ENCODE results near the gene MYH9.
A peak's percentile ranks its signal among the peaks of the same experiment; 100 is the strongest.

Gene MYH9

DNA sequence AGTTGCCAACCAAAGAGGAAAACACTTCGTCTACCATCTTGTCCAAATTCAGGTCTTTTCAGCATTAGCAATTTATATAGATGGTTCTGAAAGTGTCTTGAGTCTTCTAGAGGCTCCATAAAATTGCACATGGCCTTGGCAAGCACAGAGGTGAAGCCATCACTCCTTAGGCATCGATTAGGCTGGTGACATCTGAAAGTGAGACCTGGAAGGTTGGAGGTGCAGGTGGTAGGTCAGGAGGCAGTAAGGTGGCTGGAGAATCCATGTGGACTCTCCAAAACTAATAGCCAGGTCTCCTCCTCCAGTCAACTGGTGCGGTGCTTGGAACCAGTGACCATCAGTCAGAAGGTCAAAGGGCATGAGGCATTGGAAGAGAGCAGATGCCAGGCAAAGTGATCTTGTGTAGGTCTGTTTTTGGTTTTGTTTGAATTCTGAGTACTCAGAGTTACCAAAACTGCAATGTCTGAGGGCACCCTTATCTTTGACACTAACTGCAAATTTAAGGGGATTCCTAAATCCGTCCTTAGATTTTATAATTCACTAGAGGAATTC is 141.9 kb downstream of the MYH9 start:
- DNase-seq (ENCODE audit: low spot score): no peak

DNA sequence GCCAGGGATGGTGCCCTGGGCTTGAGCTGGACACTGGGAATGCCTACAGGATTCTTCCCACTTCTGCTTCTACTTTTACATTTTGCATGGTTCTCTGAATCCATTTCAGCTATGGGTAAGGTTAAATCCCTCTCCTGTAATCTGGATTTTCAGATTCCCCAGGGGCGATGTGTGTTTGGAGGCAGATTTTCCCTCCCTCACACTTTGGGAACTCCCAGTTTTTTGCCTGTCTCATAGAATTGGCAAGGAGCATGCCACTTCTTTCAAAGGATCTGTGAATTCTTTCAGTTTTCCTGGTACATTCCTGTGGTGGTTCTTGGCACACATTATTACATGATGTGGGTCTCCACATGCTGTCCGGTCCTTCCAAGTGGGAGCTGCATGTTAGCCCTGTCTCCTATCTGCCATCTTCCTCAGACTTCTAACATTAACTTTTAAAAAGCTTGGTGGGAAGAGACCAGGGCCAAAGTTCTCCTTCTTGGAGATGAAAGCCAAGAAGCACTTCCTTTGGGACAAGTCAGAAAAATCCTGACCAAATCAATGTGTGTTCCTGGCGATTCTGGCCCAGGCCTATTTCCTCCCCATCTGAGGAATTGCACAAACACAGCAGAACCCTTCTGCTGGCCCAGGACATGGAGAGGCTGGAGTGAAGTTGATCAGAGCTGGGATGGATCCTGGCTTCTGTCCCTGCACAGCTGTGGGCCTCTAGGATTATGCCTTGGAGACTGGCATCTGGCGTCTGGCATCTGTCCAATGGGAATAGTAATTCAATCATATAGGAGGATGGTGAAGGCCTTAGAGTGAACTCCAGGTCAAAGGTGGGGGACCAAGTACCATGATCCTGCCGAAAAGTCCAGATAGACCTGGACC is 143.0 kb downstream of the MYH9 start:
- DNase-seq (ENCODE audit: low spot score): no peak

DNA sequence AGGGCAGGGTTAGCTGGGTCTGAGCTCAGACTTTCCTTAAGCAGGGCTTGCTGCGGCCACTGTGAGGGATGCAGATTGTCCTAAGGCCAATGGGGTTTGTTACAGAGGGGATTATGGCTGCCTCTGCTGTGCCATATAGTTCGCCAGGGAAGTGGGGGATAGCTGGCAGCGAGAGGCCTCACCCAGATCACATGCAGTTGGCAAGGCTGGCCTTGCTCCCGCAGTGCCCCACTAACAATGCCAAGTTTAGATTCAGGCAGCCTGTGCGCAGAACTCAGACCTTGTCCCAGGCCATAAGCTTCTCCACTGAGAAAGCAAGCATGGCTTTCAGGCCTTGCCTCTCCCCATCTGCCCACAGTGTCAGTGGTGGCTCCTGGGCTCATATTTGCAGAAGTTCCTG is 143.8 kb downstream of the MYH9 start:
- DNase-seq (ENCODE audit: low spot score): no peak

DNA sequence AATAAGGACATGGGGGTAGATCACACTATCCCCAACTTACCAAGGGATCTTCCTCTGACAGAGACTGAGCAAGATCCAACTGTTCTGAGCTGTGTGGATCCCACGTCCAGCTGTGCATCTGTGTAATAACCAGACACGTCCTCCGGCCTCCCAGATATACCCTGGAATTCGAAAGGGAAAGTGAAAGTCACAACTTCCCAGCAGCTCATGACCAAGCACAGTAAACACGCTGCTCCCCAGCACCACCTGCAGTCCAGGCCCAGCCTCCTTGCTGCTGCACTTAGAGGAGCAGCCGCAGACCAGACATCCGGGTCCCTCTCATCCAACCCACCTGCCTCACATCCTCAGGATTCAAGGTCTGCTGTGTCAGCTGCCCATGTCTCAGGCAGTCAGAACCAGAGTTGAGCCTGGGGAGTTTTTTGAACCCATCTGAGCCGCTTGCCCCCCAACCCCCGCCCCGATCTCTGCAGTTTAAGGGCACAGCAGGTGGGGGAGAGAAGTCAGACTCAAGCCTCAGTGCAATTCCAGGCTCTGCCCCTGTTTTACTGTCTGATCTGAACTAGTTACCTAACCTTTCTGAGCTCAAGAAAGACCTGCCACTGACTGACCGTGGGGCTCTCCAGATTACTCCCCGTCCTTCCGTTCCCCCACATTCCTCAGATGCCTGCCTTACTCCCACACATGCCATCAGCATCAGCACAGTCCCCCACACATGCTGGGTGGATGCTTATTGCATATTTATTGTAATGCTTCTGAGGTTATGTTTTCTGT is 148.2 kb downstream of the MYH9 start, which contains the start of gene APOL2:
Gene APOL2 (minus strand): TSS at position 127 of the 771 bp plus-strand sequence. CDS start 6,365 bp downstream, outside the sequence.
- peak; percentile 83 for DNase-seq (ENCODE audit: low spot score)

DNA sequence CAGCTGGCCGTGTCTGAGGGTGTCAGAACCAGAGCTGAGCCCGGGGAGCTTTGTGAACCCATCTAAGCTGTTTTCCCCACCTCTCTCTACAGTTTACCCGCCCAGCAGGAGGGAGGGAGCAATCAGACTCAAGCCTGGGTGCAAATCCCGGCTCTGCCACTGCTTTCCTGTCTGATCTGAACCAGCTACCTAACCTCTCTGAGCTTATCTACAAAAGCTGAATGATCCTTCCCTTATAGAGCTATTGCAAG is 148.7 kb downstream of the MYH9 start:
- no peak for DNase-seq (ENCODE audit: low spot score)

DNA sequence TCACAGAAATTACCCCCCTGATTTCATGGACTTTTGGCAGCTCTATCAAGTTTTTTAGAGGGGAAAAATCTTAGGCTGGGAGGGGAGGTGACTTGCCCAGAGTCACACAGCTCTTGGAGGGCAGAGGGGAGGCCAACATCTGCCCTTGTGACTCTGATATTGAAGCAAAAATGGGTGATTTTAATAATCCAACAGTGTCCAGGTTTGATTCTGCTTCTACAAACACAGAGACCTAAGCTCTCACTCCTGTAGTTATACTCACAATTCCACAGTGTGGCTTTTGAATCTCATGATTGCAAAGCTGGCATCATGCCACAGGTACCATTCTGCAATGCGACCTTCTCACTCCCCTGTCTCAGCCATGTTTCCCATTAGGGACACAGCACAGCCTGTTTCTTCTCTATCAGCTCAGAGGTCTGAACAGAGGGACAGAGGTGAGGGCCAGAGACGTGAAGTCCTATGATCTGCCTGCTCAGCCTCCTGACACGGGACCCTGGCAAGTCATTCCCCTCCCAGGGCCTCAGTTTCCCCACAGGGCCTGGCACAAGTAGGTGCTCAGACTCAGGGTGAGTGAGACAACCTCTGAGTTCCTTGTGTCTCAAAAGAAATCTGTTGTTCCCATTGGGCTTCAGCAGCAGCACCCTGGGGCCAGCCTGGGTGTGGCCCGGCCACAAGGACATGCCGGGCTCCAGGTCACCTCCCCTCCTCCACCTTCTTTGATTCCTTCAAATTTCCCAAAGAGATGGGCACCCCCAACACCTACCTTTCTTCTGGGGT is 149.2 kb downstream of the MYH9 start:
- no peak for DNase-seq (ENCODE audit: low spot score)

DNA sequence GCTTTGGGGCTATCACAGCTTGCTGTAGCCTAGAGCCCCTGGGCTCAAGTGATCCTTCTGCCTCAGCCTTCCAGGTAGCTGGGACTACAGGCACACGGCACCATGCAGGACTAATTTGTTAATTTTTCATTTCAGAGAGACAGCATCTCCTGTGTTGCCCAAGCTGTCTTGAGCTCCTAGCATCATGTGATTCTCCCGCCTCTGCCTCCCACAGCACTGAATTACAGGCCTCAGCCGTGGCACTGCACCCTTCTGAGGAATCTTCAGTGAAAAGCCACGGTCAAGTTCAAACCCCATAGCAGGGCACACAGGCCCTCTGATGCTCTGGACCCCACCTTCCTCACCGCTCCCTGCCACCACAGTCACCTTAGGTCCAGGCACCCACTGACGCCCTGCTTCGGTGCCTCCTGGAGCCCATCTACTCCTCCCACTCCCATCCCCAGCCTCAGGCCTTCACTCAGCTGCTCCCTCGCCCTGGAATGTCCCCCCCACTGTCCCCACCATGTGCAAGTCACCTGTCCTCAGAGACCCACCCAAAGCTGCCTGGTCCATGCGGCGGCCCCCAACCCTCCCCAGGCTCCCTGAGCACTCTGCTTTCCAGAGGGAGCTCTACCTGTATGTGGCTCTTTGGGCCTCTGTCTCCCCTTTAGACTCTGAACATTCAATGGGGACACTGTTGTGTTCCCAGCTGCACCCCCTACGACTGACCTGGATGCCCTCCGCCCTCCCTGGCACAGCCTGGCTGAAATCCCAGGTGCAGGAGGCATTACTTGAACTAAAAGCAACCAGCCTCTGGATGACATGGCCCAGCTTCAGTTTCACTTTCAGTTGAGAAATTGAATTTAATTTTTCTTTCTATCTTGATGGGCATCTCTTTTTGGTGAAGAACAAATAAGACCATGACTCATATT is 150.1 kb downstream of the MYH9 start:
- DNase-seq (ENCODE audit: low spot score): peak; percentile 70

DNA sequence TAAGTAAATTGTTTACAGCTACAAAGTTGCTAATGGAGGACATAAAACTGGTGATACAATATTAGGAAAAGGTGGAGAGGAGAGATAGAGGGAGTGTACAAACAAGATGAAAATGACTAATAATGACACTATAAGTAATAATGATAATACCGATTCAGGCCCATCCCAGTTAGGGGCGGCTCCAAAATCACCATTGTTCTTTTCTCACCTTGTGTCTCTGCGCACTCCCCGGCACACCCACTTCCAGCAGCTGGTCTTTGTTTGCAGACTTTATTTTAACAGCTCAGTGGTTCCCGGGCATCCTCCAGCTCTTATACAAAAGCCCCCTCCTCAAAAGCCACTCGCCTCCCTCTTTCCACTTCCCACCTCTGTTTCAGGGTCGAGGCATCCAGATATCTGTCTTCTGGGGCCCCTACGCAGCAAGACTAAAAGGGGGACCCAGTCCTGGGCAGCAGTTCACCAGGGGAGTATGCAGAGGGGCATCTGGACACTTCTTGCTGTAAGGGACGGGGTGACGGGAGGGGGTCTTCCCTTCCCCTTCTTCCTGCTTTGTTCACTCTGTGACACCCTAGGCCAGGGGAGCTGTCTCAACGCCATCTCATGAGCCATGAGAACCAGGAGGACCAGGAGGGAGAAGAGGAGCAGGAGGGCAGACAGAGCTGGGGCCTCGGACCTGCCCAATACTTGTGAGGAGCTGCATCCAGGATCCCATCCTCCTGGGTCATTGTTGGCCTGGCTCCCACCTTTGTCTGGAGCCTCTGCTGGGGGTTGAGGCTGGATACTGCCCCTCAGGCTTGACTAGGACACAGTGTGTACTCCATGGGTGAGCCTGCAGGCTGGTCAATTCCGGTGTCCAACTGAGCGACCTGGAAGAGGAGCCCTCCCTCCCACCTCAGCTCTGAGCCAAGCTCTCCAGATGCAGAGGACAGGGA is 151.1 kb downstream of the MYH9 start:
- DNase-seq (ENCODE audit: low spot score): no peak

DNA sequence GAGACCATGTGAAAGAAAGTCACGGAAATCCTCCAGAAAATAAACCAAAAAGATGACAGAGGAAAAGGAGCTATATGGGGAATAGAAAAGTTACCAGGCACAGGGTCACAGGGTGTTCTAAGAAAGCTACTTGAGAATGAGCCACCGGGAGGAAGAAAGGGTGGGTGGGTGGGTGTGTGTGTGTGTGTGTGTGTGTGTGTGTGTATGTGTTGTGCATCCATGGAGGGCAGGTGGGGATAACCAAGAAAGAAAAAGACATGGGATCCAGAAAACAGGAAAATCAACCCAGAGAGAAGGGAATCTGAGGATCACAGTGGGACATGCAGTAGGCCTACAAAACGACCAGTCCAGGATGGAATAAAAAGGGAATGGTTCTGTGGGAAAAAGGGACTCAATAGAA is 152.2 kb downstream of the MYH9 start:
- no peak for DNase-seq (ENCODE audit: low spot score)

DNA sequence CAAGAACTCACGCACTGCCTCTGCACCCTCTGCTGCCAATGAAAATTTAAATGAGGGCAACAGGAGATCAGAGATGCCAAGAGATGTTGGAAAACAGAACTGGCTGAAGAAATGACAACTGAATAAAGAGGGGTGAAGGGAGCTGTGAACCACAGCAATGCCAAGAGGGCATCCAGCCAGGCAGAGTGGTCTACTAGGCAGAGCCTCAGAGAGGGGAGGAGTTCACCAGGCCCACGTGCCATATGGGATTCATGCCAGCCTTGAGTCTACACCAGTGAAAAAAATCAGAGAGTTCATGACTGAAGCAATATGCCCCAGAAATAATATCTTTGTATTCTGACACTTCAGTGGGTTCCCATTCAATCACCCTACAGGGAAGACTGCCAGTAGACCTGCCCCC is 152.8 kb downstream of the MYH9 start:
- no peak for DNase-seq (ENCODE audit: low spot score)

DNA sequence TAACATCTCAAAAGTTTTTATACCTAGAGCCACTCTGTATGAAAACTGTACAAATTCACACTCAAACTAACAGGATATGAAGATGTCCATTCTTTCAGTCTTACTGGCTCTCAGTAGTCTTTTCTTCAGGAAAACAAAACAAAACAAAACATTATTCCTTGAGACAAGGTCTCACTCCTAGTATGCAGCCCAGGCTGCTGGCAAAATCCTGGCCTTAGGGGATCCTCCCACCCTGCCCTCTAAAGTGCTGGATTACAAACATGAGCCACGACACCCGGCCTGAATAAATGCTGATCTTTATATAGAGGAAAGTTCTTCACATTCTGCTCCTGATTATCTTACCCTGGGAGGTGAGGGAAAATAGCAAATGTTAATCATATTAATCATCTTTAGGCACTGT is 153.6 kb downstream of the MYH9 start:
- DNase-seq (ENCODE audit: low spot score): no peak

DNA sequence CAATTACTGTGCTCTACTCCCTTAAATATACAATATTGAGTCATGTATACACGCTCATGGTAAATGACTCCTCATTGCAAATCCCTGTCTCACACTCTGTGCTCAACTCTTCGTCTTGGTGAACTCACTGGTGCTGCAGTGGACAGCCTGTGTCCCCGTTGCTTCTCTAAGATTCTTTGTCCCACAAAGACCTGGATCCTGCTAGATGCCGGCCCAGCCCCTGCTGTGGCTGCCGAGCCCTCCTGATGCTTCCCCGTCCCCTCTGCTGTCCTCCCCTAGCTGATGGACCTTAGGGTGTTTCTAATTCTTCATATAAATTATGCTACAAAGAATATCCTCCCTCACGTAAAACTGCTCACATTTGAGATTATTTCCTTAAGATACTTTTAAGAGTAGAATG is 154.0 kb downstream of the MYH9 start:
- no peak for DNase-seq (ENCODE audit: low spot score)

DNA sequence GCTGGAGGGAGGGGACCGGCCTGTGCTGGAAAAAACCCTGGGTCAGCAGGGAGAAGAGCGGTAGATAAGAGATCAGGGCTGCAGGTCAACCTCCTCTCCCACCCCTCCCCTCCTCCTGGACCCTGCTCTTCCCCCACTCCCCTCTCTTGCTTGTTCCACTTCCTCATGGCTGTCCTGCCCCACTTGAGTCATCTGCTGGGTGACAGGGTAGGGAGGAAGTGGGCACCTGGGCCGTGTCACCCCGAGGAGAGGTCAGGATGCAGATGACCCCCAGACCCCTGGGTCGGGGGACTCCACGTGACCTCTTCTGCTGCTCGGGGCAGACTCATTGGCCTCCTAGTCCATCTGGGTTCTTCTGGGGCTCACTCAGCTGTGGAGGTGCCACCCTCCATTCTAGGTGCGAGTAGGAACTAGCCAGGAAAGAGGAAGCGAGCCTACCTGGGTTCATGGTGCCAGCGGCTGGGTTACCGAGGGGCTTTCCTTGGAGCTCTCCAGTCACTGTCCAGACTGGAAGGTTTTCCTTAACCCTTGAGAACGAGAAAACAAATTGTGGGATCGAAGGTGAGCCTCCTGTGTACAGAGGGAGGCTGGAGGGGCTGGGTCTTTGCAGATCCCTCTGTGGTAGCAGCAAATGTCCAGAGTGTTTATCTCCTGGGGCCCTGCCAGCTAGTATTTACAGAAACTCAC is 154.9 kb downstream of the MYH9 start:
- no peak for DNase-seq (ENCODE audit: low spot score)

All from CD4-positive, alpha-beta T cell treated with Interleukin-15 for 4 hours (primary cell).